ENCODE measurements around the gene CDC42BPA. TPM values are rescaled to one million over a fixed set of nuclear protein-coding genes. Genes with fewer than 3 reads are reported as not detected.

CDC42BPA gene
- polyA plus RNA-seq, 1 of the 3 experiments (the other 2 are of a cell fraction): 6.8 TPM

GRCh38 chr1:227268943-227269342, 49.3 kb downstream of the CDC42BPA start (continued):
- TF ChIP-seq IRF3 (IDR thresholded peaks at IDR 0.05; ENCODE audit: low read depth, low read length): no peak

- Histone ChIP-seq H3F3A (replicated peaks; ENCODE audit: insufficient read depth) (no peaks in the 10 kb centered on the region), H4K20me1 (ENCODE audit: insufficient read depth) (peaks cover 56% of the 10 kb centered on the region), H3K4me1 (ENCODE audit: control insufficient read depth in 1 of 2, insufficient read depth in 2 of 2, low read depth in 1 of 2, low read length in 1 of 2) (no peaks in the 10 kb centered on the region; a peak in 2 of 4 replicates), H3K27me3 (ENCODE audit: insufficient read depth) (no peaks in the 10 kb centered on the region), H3K36me3 (replicated peaks in 1 of 2; ENCODE audit: control insufficient read depth in 1 of 2, insufficient read depth in 2 of 2, low read length in 1 of 2) (no peaks in the 10 kb centered on the region), H3K9ac (no peak overlapping the region), H3K4me3 (ENCODE audit: low read depth in 2 of 2, low read length in 1 of 2) (no peak overlapping the region), H3K9me3 (no peaks in the 10 kb centered on the region), H3K4me2 (no peak overlapping the region), H2AFZ (ENCODE audit: low read depth) (no peak overlapping the region), H3K79me2 (ENCODE audit: insufficient read depth) (peaks cover 87% of the 10 kb centered on the region), H3K9me2 (no peaks in the 10 kb centered on the region), H3K27ac (ENCODE audit: low read depth in 2 of 2, low read length in 1 of 2) (no peak overlapping the region)
- DNase-seq: no peak
- POLR2A ChIA-PET: no interaction called here
- TF ChIP-seq MEF2A (IDR thresholded peaks at IDR 0.05; ENCODE audit: borderline replicate concordance, low read depth) (no peak), RAD21 (IDR thresholded peaks at IDR 0.05; ENCODE audit: low read length) (no peak), SIN3A (IDR thresholded peaks at IDR 0.05; ENCODE audit: borderline replicate concordance, low read depth, low read length) (no peak), NFIC (IDR thresholded peaks at IDR 0.05; ENCODE audit: borderline replicate concordance) (no peak), NRF1 (IDR thresholded peaks at IDR 0.05; ENCODE audit: low read depth, low read length) (no peak), RCOR1 (IDR thresholded peaks at IDR 0.05; ENCODE audit: low read length) (no peak), TEAD4 (IDR thresholded peaks at IDR 0.05; ENCODE audit: borderline replicate concordance, insufficient read depth) (no peak), FOXM1 (IDR thresholded peaks at IDR 0.05; ENCODE audit: low read depth) (no peak), GABPA (IDR thresholded peaks at IDR 0.05; ENCODE audit: low read depth) (no peak), GATA2 (CRISPR knock-in tag; IDR thresholded peaks at IDR 0.05) (no peak), RXRA (IDR thresholded peaks at IDR 0.05; ENCODE audit: borderline replicate concordance, low read depth) (no peak), IRF3 (IDR thresholded peaks at IDR 0.05; ENCODE audit: low read depth, low read length) (no peak)
- TF ChIP-seq, protein P1, sequence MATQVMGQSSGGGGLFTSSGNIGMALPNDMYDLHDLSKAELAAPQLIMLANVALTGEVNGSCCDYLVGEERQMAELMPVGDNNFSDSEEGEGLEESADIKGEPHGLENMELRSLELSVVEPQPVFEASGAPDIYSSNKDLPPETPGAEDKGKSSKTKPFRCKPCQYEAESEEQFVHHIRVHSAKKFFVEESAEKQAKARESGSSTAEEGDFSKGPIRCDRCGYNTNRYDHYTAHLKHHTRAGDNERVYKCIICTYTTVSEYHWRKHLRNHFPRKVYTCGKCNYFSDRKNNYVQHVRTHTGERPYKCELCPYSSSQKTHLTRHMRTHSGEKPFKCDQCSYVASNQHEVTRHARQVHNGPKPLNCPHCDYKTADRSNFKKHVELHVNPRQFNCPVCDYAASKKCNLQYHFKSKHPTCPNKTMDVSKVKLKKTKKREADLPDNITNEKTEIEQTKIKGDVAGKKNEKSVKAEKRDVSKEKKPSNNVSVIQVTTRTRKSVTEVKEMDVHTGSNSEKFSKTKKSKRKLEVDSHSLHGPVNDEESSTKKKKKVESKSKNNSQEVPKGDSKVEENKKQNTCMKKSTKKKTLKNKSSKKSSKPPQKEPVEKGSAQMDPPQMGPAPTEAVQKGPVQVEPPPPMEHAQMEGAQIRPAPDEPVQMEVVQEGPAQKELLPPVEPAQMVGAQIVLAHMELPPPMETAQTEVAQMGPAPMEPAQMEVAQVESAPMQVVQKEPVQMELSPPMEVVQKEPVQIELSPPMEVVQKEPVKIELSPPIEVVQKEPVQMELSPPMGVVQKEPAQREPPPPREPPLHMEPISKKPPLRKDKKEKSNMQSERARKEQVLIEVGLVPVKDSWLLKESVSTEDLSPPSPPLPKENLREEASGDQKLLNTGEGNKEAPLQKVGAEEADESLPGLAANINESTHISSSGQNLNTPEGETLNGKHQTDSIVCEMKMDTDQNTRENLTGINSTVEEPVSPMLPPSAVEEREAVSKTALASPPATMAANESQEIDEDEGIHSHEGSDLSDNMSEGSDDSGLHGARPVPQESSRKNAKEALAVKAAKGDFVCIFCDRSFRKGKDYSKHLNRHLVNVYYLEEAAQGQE (IDR thresholded peaks at IDR 0.05; ENCODE audit: low read depth, low read length): no peak
- TF ChIP-seq, protein P2, sequence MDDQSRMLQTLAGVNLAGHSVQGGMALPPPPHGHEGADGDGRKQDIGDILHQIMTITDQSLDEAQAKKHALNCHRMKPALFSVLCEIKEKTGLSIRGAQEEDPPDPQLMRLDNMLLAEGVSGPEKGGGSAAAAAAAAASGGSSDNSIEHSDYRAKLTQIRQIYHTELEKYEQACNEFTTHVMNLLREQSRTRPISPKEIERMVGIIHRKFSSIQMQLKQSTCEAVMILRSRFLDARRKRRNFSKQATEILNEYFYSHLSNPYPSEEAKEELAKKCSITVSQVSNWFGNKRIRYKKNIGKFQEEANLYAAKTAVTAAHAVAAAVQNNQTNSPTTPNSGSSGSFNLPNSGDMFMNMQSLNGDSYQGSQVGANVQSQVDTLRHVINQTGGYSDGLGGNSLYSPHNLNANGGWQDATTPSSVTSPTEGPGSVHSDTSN (IDR thresholded peaks at IDR 0.05): no peak
- TF ChIP-seq, protein P3, sequence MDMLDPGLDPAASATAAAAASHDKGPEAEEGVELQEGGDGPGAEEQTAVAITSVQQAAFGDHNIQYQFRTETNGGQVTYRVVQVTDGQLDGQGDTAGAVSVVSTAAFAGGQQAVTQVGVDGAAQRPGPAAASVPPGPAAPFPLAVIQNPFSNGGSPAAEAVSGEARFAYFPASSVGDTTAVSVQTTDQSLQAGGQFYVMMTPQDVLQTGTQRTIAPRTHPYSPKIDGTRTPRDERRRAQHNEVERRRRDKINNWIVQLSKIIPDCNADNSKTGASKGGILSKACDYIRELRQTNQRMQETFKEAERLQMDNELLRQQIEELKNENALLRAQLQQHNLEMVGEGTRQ (IDR thresholded peaks at IDR 0.05; ENCODE audit: borderline replicate concordance, low read depth, low read length): no peak
- TF ChIP-seq, protein P4, sequence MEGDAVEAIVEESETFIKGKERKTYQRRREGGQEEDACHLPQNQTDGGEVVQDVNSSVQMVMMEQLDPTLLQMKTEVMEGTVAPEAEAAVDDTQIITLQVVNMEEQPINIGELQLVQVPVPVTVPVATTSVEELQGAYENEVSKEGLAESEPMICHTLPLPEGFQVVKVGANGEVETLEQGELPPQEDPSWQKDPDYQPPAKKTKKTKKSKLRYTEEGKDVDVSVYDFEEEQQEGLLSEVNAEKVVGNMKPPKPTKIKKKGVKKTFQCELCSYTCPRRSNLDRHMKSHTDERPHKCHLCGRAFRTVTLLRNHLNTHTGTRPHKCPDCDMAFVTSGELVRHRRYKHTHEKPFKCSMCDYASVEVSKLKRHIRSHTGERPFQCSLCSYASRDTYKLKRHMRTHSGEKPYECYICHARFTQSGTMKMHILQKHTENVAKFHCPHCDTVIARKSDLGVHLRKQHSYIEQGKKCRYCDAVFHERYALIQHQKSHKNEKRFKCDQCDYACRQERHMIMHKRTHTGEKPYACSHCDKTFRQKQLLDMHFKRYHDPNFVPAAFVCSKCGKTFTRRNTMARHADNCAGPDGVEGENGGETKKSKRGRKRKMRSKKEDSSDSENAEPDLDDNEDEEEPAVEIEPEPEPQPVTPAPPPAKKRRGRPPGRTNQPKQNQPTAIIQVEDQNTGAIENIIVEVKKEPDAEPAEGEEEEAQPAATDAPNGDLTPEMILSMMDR (IDR thresholded peaks at IDR 0.05): no peak
- TF ChIP-seq, protein P5, sequence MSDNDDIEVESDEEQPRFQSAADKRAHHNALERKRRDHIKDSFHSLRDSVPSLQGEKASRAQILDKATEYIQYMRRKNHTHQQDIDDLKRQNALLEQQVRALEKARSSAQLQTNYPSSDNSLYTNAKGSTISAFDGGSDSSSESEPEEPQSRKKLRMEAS (IDR thresholded peaks at IDR 0.05; ENCODE audit: low read depth): no peak
- WGBS (ENCODE audit: low lambda C conversion rate): 80% methylated on average over 3 of the region's 3 CpGs
- CTCF ChIA-PET: interaction anchor here (1.1 kb wide), 1 partner anchor 13 kb away, joined by 3 read pairs; no protein-coding TSS in a partner anchor
Observed at GRCh38 chr1:227265891-227266290, 52.4 kb downstream of the CDC42BPA start.
